T-cell (primary cell): ENCODE data around the gene SH3RF3. TPM values are rescaled to one million over a fixed set of nuclear protein-coding genes. Genes with fewer than 3 reads are reported as not detected.
"Not testable (repeated sequence)": the region's sequence is repeated elsewhere in the genome, so short reads cannot be mapped to it uniquely, and the experiment has no call there.

ENCODE experiments used
- ATAC-seq, 4 experiments: fragments of 200-7000 bp in 3 of 4; fragments of 150-1000 bp in 1 of 4; cut with Tn5 transposase; replicated peaks in 1 of 4; 1 replicate in 3 of 4; 2 replicates in 1 of 4; pipeline ENCODE4 v1.10.0; 2021; ENCODE audit warnings: moderate library complexity in 3 of 4, mild to moderate bottlenecking in 2 of 4, moderate number of reproducible peaks in 1 of 4
- CTCF ChIA-PET, 2 donors: fragments of 300-600 bp; sonication (Branson Sonifier 250); formaldehyde crosslinking; loops; one replicate each; lab custom pipeline; 2022; ENCODE audit warnings: antibody characterized with exemption in 2 of 2; lab: Charles Lee
- POLR2A ChIA-PET, 2 donors: fragments of 300-600 bp; sonication (Branson Sonifier 250); formaldehyde crosslinking; loops; one replicate each; lab custom pipeline; 2022; ENCODE audit warnings: antibody characterized with exemption in 2 of 2; lab: Charles Lee
- DNase-seq, 35 experiments: peaks; one replicate each; pipeline versions ENCODE4 v3.0.0 to v3.0.0-alpha.2; 2013 to 2023
- H3K27ac ChIP-seq: one replicate; pipeline ENCODE4 v1.5.1; 2013; ENCODE audit warnings: low read length
- H3K27me3 ChIP-seq, 2 experiments: replicated peaks in 1 of 2; 1 replicate in 1 of 2; 2 replicates in 1 of 2; pipeline versions ENCODE4 v1.6.1 to v1.7.0; 2013; ENCODE audit warnings: low read length in 1 of 2, mixed read lengths in 1 of 2; ENCODE audit not compliant: control insufficient read depth in 2 of 2, insufficient read depth in 2 of 2; ENCODE audit errors: extremely low read depth in 1 of 2
- H3K36me3 ChIP-seq, 2 donors: 1 replicate in 1 of 2; 2 replicates in 1 of 2; pipeline versions ENCODE4 v1.6.1 to v1.7.0; 2013; ENCODE audit warnings: low read length in 1 of 2; ENCODE audit not compliant: control insufficient read depth in 2 of 2, insufficient read depth in 1 of 2; ENCODE audit errors: extremely low read depth in 1 of 2
- H3K4me1 ChIP-seq, 2 experiments: 1 replicate in 1 of 2; 2 replicates in 1 of 2; pipeline versions ENCODE4 v1.6.1 to v1.7.0; 2013; ENCODE audit warnings: low read length in 2 of 2, mixed read lengths in 1 of 2; ENCODE audit not compliant: insufficient read depth in 2 of 2, control insufficient read depth in 1 of 2; ENCODE audit errors: extremely low read depth in 1 of 2
- H3K4me3 ChIP-seq, 2 donors: 1 replicate in 1 of 2; 2 replicates in 1 of 2; pipeline versions ENCODE4 v1.5.1 to v1.7.0; 2013; ENCODE audit warnings: mild to moderate bottlenecking in 2 of 2, low read length in 1 of 2, moderate library complexity in 1 of 2; ENCODE audit not compliant: control insufficient read depth in 1 of 2; ENCODE audit errors: extremely low read depth in 1 of 2
- H3K9me3 ChIP-seq: 2 replicates; pipeline ENCODE4 v1.7.0; 2013
- H3K27ac Mint-ChIP-seq, 2 donors: one replicate each; pipeline ENCODE4 v1.8.0; 2020 to 2021; ENCODE audit warnings: mild to moderate bottlenecking in 2 of 2, mixed read lengths in 2 of 2
- H3K27me3 Mint-ChIP-seq, 2 donors: one replicate each; pipeline ENCODE4 v1.8.0; 2021 to 2022; ENCODE audit warnings: mixed read lengths in 2 of 2
- H3K36me3 Mint-ChIP-seq: one replicate; pipeline ENCODE4 v1.8.0; 2021; ENCODE audit warnings: mixed read lengths
- H3K4me1 Mint-ChIP-seq, 3 donors: one replicate each; pipeline ENCODE4 v1.8.0; 2020 to 2022; ENCODE audit warnings: mixed read lengths in 3 of 3, mild to moderate bottlenecking in 1 of 3
- H3K4me3 Mint-ChIP-seq, 3 donors: one replicate each; pipeline ENCODE4 v1.8.0; 2020 to 2022; ENCODE audit warnings: mild to moderate bottlenecking in 3 of 3, mixed read lengths in 3 of 3, moderate library complexity in 3 of 3
- H3K9me3 Mint-ChIP-seq, 3 donors: one replicate each; pipeline ENCODE4 v1.8.0; 2020 to 2022; ENCODE audit warnings: mixed read lengths in 3 of 3
- WGBS: methylation state at CpG from one replicate; pipeline ENCODE4 v1.1.5; 2013; ENCODE audit warnings: missing lambda C conversion rate; ENCODE audit not compliant: insufficient coverage; 5-methylcytosine and 5-hydroxymethylcytosine counted together
- total RNA-seq, 35 experiments: library from RNA in 6 of 35; stranded (reverse) in 6 of 35; fragments of 120-200 nt in 1 of 35; gene quantifications; one replicate each; pipeline versions ENCODE4 v1.2.1 to v1.2.4 and lab custom pipeline; 2013 to 2026

Gene SH3RF3
- total RNA-seq, 5 donors from 2014 or later (not counting 1 experiment from before 2014, with no cell fraction given): 1.8 to 4.6 (median 3.6) TPM

GRCh38 chr2:109218792-109219126 lies 89.8 kb downstream of the SH3RF3 start:
- CTCF ChIA-PET: interaction anchor here in 1 of 2 donors (0.5 to 1.0 kb wide), 2 partner anchors 15 to 359 kb away, joined by 3 read pairs; no protein-coding TSS in a partner anchor
- peaks cover 28 to 56% of the 10 kb centered on the region in 2 donors for H3K27me3 Mint-ChIP-seq
- no peak for DNase-seq

GRCh38 chr2:109220860-109221259 lies 91.9 kb downstream of the SH3RF3 start:
- no peaks in the 10 kb centered on the region for H3K36me3 Mint-ChIP-seq
- Histone ChIP-seq H3K36me3 (no peaks in the 10 kb centered on the region), H3K9me3 (no peaks in the 10 kb centered on the region), H3K27me3 (peaks cover 0 to 30% of the 10 kb centered on the region in 2 experiments), H3K4me3 (no peak overlapping the region), H3K27ac (no peak overlapping the region), H3K4me1 (peaks cover 25 to 26% of the 10 kb centered on the region in 2 experiments)
- H3K9me3 Mint-ChIP-seq: no peaks in the 10 kb centered on the region
- H3K27ac Mint-ChIP-seq: no peak overlapping the region
- no peak for ATAC-seq
- peaks cover 31 to 33% (median 33%) of the 10 kb centered on the region in 3 donors for H3K4me1 Mint-ChIP-seq
- WGBS: no CpG with 5 or more reads among the region's 2 CpGs
- DNase-seq: no peak
- H3K4me3 Mint-ChIP-seq: no peak overlapping the region
- peaks cover 8 to 35% of the 10 kb centered on the region in 2 donors for H3K27me3 Mint-ChIP-seq
- ChIA-PET POLR2A (no interaction called here), CTCF (no interaction called here)

More at GRCh38 chr2:109218792-109219126, 89.8 kb downstream of the SH3RF3 start:
- WGBS: no CpG with 5 or more reads among the region's 1 CpG
- Histone ChIP-seq H3K4me3 (no peak overlapping the region), H3K4me1 (peaks cover 45 to 46% of the 10 kb centered on the region in 2 experiments), H3K36me3 (no peaks in the 10 kb centered on the region), H3K9me3 (no peaks in the 10 kb centered on the region), H3K27me3 (peaks cover 2 to 51% of the 10 kb centered on the region in 2 experiments), H3K27ac (no peak overlapping the region)
- H3K4me3 Mint-ChIP-seq: peak overlapping the region in 1 of 3 donors; percentile 78
- no peaks in the 10 kb centered on the region for H3K9me3 Mint-ChIP-seq
- H3K36me3 Mint-ChIP-seq: no peaks in the 10 kb centered on the region
- peaks cover 52 to 54% (median 54%) of the 10 kb centered on the region in 3 donors for H3K4me1 Mint-ChIP-seq
- POLR2A ChIA-PET: no interaction called here
- H3K27ac Mint-ChIP-seq: no peak overlapping the region
- ATAC-seq: no peak

- H3K36me3 Mint-ChIP-seq, H3K36me3 ChIP-seq, H3K4me3 ChIP-seq, CTCF ChIA-PET, H3K27ac ChIP-seq, H3K4me3 Mint-ChIP-seq, H3K9me3 ChIP-seq, H3K27ac Mint-ChIP-seq, ATAC-seq, POLR2A ChIA-PET, DNase-seq, H3K9me3 Mint-ChIP-seq: not testable (repeated sequence)
- WGBS: 100% methylated on average over 5 of the region's 9 CpGs
- H3K4me1 Mint-ChIP-seq: peaks cover 26 to 28% (median 28%) of the 10 kb centered on the region in 3 donors
- H3K27me3 Mint-ChIP-seq: peaks cover 8 to 30% of the 10 kb centered on the region in 2 donors
- Histone ChIP-seq H3K27me3 (peaks cover 0 to 26% of the 10 kb centered on the region in 2 experiments), H3K4me1 (peaks cover 21 to 22% of the 10 kb centered on the region in 2 experiments)
Observed at GRCh38 chr2:109221316-109221715, 92.3 kb downstream of the SH3RF3 start.

GRCh38 chr2:109222422-109222821 lies 93.4 kb downstream of the SH3RF3 start:
- no peaks in the 10 kb centered on the region for H3K36me3 Mint-ChIP-seq
- Histone ChIP-seq H3K4me3 (no peak overlapping the region), H3K27me3 (peaks cover 0 to 21% of the 10 kb centered on the region in 2 experiments), H3K4me1 (peaks cover 11 to 16% of the 10 kb centered on the region in 2 experiments), H3K27ac (no peak overlapping the region), H3K9me3 (no peaks in the 10 kb centered on the region), H3K36me3 (no peaks in the 10 kb centered on the region)
- H3K4me1 Mint-ChIP-seq: peaks cover 15 to 18% (median 17%) of the 10 kb centered on the region in 3 donors
- ATAC-seq (no peak), DNase-seq (no peak)
- 93% methylated on average over 2 of the region's 3 CpGs for WGBS
- no peak overlapping the region for H3K27ac Mint-ChIP-seq
- peaks cover under 1 to 20% of the 10 kb centered on the region in 2 donors for H3K27me3 Mint-ChIP-seq
- no peak overlapping the region for H3K4me3 Mint-ChIP-seq
- ChIA-PET POLR2A (no interaction called here), CTCF (no interaction called here)
- H3K9me3 Mint-ChIP-seq: no peaks in the 10 kb centered on the region

- Mint-ChIP-seq H3K4me3 (no peak overlapping the region), H3K27ac (no peak overlapping the region), H3K9me3 (no peaks in the 10 kb centered on the region), H3K27me3 (peaks cover 0 to 15% of the 10 kb centered on the region in 2 donors), H3K4me1 (peaks cover 10 to 12% (median 12%) of the 10 kb centered on the region in 3 donors), H3K36me3 (no peaks in the 10 kb centered on the region)
- 83% methylated on average over 12 of the region's 16 CpGs for WGBS
- CTCF ChIA-PET: interaction anchor here in 1 of 2 donors (1.3 kb wide), 1 partner anchor 288 kb away, joined by 3 read pairs; no protein-coding TSS in a partner anchor
- Histone ChIP-seq H3K36me3 (no peaks in the 10 kb centered on the region), H3K4me1 (peaks cover 6 to 10% of the 10 kb centered on the region in 2 experiments), H3K27ac (no peak overlapping the region), H3K9me3 (no peaks in the 10 kb centered on the region), H3K27me3 (peaks cover 0 to 16% of the 10 kb centered on the region in 2 experiments), H3K4me3 (no peak overlapping the region)
- no peak for ATAC-seq
- POLR2A ChIA-PET: no interaction called here
- no peak for DNase-seq
Observed at GRCh38 chr2:109222825-109223471, 93.9 kb downstream of the SH3RF3 start.

- Histone ChIP-seq H3K27ac (no peak overlapping the region), H3K4me1 (peaks cover 1 to 6% of the 10 kb centered on the region in 2 experiments), H3K36me3 (no peaks in the 10 kb centered on the region), H3K4me3 (no peak overlapping the region), H3K27me3 (peaks cover 0 to 14% of the 10 kb centered on the region in 2 experiments), H3K9me3 (no peaks in the 10 kb centered on the region)
- Mint-ChIP-seq H3K9me3 (no peaks in the 10 kb centered on the region), H3K4me3 (no peak overlapping the region), H3K36me3 (no peaks in the 10 kb centered on the region), H3K27ac (no peak overlapping the region), H3K4me1 (peaks cover 5 to 7% (median 7%) of the 10 kb centered on the region in 3 donors), H3K27me3 (peaks cover 0 to 16% of the 10 kb centered on the region in 2 donors)
- 85% methylated on average over 4 of the region's 8 CpGs for WGBS
- POLR2A ChIA-PET: no interaction called here
- ATAC-seq: no peak
- CTCF ChIA-PET: interaction anchor here in 1 of 2 donors (1.3 kb wide), 1 partner anchor 287 kb away, joined by 3 read pairs; no protein-coding TSS in a partner anchor
- DNase-seq: no peak
Observed at GRCh38 chr2:109223490-109223889, 94.5 kb downstream of the SH3RF3 start.
